ENCODE results near the gene MIGA2.
"Not testable (repeated sequence)": the region's sequence is repeated elsewhere in the genome, so short reads cannot be mapped to it uniquely, and the experiment has no call there.

DNA sequence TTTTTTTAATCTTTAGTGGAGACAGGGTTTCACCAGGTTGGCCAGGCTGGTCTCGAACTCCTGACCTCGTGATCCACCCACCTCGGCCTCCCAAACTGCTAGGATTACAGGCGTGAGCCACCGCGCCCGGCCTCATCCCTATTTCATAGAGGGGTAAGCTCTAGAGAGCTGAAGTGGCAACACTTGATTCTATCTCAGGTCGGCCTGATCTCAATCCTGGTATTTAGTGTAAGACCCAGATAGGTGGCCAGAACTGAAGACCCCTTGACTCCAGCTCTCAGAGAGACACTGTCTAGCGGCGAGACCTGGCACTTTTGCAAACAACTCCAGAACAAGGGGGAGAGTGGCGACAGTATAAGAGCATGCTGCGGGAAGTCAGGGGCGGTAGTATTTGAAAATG is 588 bp upstream of the MIGA2 start:
- TF ChIP-seq, protein P1, sequence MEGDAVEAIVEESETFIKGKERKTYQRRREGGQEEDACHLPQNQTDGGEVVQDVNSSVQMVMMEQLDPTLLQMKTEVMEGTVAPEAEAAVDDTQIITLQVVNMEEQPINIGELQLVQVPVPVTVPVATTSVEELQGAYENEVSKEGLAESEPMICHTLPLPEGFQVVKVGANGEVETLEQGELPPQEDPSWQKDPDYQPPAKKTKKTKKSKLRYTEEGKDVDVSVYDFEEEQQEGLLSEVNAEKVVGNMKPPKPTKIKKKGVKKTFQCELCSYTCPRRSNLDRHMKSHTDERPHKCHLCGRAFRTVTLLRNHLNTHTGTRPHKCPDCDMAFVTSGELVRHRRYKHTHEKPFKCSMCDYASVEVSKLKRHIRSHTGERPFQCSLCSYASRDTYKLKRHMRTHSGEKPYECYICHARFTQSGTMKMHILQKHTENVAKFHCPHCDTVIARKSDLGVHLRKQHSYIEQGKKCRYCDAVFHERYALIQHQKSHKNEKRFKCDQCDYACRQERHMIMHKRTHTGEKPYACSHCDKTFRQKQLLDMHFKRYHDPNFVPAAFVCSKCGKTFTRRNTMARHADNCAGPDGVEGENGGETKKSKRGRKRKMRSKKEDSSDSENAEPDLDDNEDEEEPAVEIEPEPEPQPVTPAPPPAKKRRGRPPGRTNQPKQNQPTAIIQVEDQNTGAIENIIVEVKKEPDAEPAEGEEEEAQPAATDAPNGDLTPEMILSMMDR (IDR thresholded peaks at IDR 0.05), result not testable (repeated sequence)
- TF ChIP-seq POLR2AphosphoS5 (IDR thresholded peaks at IDR 0.05; ENCODE audit: low read depth, low read length), result not testable (repeated sequence)
- TF ChIP-seq, protein P2, sequence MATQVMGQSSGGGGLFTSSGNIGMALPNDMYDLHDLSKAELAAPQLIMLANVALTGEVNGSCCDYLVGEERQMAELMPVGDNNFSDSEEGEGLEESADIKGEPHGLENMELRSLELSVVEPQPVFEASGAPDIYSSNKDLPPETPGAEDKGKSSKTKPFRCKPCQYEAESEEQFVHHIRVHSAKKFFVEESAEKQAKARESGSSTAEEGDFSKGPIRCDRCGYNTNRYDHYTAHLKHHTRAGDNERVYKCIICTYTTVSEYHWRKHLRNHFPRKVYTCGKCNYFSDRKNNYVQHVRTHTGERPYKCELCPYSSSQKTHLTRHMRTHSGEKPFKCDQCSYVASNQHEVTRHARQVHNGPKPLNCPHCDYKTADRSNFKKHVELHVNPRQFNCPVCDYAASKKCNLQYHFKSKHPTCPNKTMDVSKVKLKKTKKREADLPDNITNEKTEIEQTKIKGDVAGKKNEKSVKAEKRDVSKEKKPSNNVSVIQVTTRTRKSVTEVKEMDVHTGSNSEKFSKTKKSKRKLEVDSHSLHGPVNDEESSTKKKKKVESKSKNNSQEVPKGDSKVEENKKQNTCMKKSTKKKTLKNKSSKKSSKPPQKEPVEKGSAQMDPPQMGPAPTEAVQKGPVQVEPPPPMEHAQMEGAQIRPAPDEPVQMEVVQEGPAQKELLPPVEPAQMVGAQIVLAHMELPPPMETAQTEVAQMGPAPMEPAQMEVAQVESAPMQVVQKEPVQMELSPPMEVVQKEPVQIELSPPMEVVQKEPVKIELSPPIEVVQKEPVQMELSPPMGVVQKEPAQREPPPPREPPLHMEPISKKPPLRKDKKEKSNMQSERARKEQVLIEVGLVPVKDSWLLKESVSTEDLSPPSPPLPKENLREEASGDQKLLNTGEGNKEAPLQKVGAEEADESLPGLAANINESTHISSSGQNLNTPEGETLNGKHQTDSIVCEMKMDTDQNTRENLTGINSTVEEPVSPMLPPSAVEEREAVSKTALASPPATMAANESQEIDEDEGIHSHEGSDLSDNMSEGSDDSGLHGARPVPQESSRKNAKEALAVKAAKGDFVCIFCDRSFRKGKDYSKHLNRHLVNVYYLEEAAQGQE (IDR thresholded peaks at IDR 0.05; ENCODE audit: insufficient read depth in 1 of 2, low read depth in 2 of 2, low read length in 1 of 2), result not testable (repeated sequence)

All from Panc1 (cell line).